HG03439 (cell line): ENCODE measurements around the gene ANKRD44.

ENCODE experiments used
- ATAC-seq: cut with Tn5 transposase; IDR thresholded peaks from one replicate; pipeline ENCODE4 v1.9.1; 2021; ENCODE audit warnings: mild to moderate bottlenecking, moderate library complexity; ENCODE audit not compliant: unreplicated experiment

ANKRD44 gene

GRCh38 chr2:197211881-197212342 lies 98.7 kb downstream of the ANKRD44 start:
- ATAC-seq, result no peak

GRCh38 chr2:197210430-197210829 lies 100.2 kb downstream of the ANKRD44 start:
- ATAC-seq, result no peak

GRCh38 chr2:197209742-197210408 lies 100.7 kb downstream of the ANKRD44 start:
- peak; percentile 28 for ATAC-seq

- no peak for ATAC-seq
Measured at GRCh38 chr2:197209246-197209645, 101.3 kb downstream of the ANKRD44 start.

GRCh38 chr2:197208841-197209240 lies 101.7 kb downstream of the ANKRD44 start:
- ATAC-seq, result no peak

- ATAC-seq, result no peak
Measured at GRCh38 chr2:197208024-197208423, 102.6 kb downstream of the ANKRD44 start.

GRCh38 chr2:197207598-197207997 lies 103.0 kb downstream of the ANKRD44 start:
- ATAC-seq, result no peak

GRCh38 chr2:197207106-197207505 lies 103.5 kb downstream of the ANKRD44 start:
- no peak for ATAC-seq

- ATAC-seq, result peak; percentile 55
Measured at GRCh38 chr2:197205585-197206215, 104.9 kb downstream of the ANKRD44 start.

- ATAC-seq, result no peak
Measured at GRCh38 chr2:197204519-197205250, 105.9 kb downstream of the ANKRD44 start.

GRCh38 chr2:197201874-197202273 lies 108.7 kb downstream of the ANKRD44 start:
- ATAC-seq, result no peak

GRCh38 chr2:197200762-197201058 lies 109.9 kb downstream of the ANKRD44 start:
- ATAC-seq, result no peak

- no peak for ATAC-seq
Measured at GRCh38 chr2:197200051-197200761, 110.4 kb downstream of the ANKRD44 start.

- peak; percentile 93 for ATAC-seq
Measured at GRCh38 chr2:197198890-197199289, 111.7 kb downstream of the ANKRD44 start.

GRCh38 chr2:197197895-197198311 lies 112.7 kb downstream of the ANKRD44 start:
- ATAC-seq, result no peak

GRCh38 chr2:197196541-197197180 lies 113.9 kb downstream of the ANKRD44 start:
- ATAC-seq, result no peak

- ATAC-seq, result no peak
Measured at GRCh38 chr2:197195518-197195917, 115.1 kb downstream of the ANKRD44 start.

- peak; percentile 60 for ATAC-seq
Measured at GRCh38 chr2:197191940-197192322, 118.6 kb downstream of the ANKRD44 start.

GRCh38 chr2:197191177-197191939 lies 119.2 kb downstream of the ANKRD44 start:
- ATAC-seq, result no peak

GRCh38 chr2:197190100-197190432 lies 120.5 kb downstream of the ANKRD44 start:
- no peak for ATAC-seq
